ENCODE results near the gene MRGPRD.

The MRGPRD gene

DNA sequence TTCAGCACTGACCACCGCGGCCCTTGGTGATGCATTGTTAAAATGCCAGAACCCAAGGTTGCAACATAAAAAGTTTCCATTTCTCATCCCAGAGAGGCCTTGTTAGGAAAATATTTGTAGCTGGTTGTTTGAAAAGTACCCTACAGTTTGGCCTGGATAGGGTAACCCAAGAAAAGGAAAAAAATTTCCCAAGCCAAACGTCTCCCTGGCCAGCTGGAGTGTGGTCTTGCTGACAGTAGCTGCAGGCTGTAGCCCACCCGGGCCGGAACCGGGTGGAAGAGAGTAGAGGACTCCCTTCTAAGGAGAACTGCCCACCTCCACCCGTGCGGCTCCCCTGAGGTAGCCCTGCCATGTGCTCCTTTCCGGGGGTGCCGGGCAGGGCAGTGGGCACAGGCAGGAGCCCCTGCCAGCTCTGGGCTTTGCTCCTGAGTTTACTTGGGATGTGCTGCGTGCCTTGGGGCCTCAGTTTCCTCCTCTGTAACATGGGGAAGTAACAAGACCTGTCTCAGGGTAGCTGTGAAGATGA is 38.6 kb downstream of the MRGPRD start:
- DNase-seq: no peak

DNA sequence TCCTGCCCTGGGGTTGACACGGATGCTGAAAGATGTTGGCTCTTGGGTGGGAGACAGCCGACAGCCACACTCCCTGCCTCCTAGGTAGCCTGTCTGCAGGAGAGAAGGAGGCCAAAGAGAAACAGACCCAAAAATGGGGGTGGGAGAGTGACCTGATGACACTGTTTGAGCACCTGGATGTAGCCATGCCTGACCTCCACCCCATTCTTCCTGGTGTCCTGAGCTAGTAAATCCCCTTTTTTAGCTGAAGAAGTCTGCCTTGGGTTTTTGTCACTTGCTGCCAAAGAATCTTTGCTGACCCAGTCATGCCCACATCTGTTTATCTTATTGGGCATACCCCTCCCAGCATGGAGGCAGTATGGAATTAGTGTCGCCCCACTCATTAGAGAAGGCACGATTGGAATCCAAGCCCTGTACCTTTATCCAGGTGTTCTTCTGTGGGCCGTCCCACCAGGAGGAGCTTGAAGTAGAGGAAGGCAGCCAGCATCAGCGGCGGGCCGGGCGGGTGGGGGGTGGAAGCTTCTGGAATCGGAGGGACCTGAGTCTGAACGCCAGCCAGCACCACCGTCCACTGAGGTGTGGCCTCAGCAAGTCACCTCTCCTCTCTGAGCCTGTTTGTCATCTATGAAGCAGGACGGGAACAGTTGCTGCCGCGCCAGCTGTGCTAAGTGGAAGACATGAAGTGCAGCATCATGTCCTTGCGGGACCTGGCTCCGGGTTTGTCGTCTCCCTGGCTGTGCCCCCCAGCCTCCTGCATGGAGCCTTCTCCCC is 39.3 kb downstream of the MRGPRD start:
- no peak for DNase-seq

DNA sequence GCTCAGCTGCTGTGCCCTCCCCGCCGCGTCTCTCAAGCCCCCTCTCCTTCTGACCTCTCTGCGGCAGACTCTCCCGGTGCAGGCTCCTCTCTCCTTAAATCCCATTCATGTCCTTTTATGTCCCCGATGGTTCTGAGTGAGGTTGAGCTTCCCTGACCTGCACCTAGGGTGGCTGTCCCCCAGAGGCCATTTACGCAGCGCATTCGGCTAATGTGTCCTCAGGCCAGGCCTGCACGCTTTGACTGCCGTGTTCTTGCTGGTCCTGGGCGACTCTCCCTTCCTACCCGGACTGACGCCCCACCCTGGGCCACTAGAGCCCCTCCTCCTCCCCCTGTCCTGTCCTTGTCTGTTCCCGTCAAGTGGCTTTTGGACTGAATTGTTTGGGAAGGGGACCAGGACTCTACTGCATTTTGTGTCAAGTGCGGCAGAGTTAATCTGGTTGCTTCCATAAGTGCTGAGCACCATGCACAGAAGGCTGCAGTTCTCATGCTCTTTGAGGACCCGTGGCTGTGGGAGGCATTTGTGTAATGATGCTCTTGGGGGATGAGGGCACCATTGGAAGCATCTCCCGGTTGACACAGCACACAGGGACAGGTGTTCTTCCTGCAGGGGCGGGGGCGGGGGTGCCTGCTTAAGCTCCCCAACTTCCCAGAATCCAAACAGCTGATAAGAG is 40.0 kb downstream of the MRGPRD start:
- DNase-seq: no peak

DNA sequence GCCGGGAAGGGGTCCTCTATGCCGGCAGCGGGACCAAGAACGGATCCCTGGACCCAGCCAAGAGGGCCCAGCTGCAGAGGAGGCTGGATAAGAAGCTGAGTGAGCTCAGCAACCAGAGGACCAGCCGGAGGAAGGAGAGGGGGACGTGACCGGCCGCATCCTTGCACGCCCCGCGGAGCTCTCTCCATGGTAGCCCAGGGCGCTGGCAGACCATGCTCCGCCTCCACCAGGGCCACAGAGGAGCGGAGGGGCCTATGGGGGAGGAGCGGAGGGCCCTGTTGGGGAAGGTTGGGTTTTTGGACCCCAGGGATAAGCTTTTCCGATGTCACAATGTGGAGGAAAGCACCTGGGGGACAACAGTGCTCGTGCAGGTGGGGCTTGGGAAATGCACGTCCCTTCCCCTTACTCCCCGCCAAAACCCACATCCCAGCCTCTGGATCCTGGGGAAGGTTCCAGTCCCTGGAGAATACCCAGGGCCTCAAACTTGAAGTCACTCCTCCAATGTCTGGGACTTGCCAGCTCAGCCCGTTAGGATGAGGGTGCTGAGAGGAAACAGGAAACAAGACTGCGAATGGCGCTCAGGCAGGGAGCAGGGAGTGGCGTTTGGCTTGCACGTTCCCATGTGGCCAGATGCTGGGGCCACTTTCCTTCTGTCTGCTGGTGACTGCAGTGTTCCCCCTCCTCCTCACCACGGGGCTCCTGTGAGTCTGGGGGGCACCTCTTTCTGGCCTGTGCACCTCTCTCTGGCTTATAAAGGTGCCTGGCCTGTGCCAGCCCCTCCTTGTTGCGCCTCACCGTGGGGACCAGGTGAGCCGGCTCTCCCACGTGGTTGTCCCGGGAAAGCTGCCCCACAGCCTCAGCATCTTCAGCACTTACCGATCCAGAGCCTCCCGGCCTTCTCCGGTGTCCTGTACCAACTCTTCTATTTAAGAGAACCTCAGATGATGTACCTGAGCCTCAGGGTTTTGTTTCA is 40.9 kb downstream of the MRGPRD start:
- no peak for DNase-seq

- DNase-seq: no peak
Measured at GRCh38 chr11:68938816-68939582, 41.8 kb downstream of the MRGPRD start.

GRCh38 chr11:68938088-68938487 is 42.7 kb downstream of the MRGPRD start:
- no peak for DNase-seq

GRCh38 chr11:68936676-68937620 is 43.8 kb downstream of the MRGPRD start:
- no peak for DNase-seq

DNA sequence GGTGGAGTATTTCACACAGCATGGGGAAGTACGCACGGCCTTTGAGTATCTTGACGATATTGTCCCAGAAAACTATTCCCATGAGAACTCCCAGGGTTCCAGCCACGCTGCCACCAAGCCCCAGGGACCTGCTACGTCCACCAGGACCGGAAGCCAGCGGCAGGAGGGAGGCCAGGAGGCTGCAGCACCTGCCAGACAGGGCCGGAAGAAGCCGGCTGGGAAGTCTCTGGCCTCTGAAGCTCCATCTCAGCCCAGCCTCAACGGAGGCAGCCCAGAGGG is 44.5 kb downstream of the MRGPRD start:
- no peak for DNase-seq

DNA sequence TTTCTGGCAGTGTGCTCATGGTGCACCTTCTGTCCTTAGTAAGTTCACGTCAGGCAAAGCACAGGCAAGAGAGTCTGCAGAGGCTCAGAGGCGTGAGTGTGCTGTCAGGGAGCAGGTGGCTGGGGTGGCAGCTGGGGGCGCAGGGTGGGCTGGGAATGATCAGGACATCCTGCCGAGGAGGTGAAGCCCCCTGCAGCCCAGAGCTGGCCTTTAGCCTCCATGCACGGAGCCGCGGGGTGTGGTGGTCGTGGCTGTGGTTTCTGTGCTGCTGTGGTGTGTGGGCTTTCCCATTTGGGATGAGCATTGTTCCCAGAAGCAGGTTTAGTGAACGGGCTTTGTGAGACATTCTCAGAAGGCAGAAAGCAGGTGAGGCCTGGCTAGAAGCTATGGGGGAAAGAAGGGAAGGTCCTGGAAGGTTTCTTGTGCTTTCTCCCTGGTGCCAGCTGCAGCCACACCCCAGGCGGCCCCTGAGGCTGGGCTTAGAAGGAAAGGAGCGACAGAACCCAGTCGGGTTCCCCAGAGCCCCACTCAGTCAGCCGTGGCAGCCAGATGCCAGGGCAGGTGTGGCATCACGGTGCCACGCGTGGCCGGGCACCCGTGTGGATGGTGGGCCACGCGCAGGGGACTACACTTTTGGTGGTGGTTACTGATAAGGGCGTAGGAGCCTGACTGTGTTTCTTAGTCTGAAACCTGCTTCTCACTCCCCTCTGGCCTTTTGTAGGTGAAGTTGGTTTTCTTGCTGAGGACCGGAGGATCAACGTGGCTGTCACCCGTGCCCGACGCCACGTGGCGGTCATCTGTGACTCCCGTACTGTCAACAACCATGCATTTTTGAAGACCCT is 45.0 kb downstream of the MRGPRD start:
- no peak for DNase-seq

DNA sequence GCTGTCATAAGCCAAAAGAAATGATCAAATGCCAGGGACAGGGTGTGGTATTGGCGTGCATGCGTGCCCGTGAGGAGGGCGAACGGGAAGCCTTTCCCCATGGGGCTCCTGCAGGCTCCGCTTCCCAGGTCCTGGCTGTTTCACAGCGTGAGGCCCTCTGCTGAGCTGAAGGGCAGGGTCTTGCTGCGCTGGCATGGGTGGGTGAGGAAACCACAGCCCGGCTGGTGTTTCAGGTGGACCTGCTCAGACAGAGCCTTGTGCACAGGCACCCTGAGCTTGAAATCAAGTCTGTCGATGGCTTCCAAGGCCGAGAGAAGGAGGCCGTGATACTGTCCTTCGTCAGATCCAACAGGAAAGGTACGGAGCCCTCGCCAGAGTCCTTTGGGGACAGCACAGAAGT is 45.7 kb downstream of the MRGPRD start:
- no peak for DNase-seq

DNA sequence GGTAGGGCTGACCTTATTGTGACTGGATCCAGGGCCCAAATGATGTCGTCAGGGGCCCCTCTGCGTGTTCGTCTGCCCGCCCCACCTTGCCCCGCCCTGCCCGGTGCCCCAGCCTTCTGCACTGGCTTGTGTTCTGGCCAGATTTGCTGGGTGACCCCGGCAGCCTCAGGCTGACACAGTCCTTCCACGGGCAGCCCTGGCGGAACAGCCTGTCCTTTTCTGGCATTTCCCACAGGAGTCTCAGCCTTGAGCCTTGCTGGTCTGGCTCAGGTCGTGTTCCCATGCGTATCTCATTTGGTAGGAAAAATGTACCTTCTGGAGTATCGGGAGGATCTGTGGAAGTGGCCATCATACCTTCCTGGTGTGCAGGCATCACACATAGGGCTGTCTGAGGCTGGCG is 46.1 kb downstream of the MRGPRD start:
- DNase-seq: no peak

GRCh38 chr11:68934321-68934645 is 46.5 kb downstream of the MRGPRD start:
- no peak for DNase-seq

GRCh38 chr11:68933605-68934320 is 47.0 kb downstream of the MRGPRD start:
- no peak for DNase-seq

DNA sequence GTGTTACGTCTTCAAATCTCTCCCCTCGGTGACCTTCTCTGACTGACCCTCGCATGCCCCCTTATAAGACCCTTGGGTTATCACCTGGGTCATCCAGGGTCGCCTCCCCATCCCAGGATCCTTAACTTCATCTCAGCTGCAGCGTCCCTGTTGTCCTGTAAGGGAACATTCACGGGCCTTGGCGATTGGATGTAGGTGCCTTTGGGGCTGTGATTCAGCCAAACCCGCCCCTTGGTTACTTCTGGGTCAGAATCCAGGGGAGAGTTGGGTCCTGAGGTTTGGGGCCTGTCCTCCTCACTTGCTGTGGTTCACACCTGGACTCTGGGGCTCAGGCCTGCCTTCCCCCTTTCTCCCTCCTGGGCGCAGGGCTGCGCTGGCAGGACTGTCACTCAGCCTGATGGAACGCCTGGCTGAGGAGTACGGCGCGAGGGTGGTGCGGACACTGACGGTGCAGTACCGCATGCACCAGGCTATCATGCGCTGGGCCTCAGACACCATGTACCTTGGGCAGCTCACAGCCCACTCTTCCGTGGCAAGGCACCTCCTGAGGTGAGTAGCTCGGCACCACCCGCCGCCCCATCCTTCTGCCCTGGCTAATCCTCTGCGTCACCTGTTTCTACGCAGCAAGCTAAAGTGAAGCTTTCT is 47.7 kb downstream of the MRGPRD start:
- DNase-seq: no peak

DNA sequence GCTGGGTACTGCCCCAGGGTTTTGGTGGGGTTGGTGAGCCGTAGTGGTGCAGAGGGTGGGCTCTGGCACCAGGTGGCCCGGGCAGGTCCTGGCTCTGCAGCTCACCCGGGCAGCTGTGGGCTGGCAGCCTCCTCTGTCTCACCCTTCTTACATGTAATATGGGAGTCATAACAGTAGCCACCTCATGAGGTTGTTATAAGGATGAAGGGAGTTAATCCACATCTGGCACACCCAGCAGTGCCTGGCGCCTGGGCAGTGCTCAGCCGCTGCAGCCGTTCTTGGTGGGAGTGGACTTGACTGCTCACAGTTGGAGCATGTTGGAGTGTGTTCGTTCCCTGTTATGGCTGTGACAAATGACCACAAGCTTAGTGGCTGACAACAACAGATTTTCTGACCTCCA is 48.4 kb downstream of the MRGPRD start:
- no peak for DNase-seq

DNA sequence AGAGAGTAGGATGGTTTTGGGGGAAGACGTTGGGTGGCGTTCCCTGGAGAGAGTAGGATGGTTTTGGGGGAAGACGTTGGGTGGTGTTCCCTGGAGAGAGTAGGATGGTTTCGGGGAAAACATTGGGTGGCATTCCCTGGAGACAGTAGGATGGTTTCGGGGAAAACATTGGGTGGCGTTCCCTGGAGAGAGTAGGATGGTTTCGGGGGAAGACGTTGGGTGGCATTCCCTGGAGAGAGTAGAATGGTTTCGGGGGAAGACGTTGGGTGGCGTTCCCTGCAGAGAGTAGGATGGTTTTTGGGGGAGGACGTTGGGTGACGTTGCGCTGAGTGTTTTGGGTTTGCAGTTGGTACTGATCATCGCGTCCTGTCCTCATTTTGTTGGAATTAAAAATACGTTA is 48.9 kb downstream of the MRGPRD start:
- DNase-seq: no peak

- DNase-seq: no peak
Measured at GRCh38 chr11:68930991-68931855, 49.6 kb downstream of the MRGPRD start.

Data from NCI-H774 (cell line).